ENCODE measurements around the gene TPP1.

DNA sequence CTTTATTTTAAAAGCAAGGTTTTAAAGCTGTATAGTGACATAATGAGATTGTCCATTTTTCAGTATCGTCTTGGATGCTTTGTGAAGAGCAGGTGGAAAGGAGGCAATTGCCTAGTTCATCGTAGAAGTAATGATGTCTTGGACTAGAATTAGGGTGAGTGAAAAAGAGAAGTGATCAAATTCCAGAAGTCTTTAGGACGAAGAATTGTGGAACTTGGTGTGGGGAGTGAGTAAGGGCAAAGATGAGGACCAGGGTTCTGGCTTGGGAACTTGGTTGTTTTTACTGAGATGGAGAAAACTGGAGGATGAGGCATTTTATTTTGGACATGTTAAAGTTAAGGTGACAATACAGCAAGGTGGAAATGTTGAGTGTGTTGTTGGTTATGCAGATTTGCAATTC, 14.4 kb downstream of the TPP1 start:
- TF ChIP-seq EP300 (IDR thresholded peaks at IDR 0.05): no peak
- TF ChIP-seq, protein P1, sequence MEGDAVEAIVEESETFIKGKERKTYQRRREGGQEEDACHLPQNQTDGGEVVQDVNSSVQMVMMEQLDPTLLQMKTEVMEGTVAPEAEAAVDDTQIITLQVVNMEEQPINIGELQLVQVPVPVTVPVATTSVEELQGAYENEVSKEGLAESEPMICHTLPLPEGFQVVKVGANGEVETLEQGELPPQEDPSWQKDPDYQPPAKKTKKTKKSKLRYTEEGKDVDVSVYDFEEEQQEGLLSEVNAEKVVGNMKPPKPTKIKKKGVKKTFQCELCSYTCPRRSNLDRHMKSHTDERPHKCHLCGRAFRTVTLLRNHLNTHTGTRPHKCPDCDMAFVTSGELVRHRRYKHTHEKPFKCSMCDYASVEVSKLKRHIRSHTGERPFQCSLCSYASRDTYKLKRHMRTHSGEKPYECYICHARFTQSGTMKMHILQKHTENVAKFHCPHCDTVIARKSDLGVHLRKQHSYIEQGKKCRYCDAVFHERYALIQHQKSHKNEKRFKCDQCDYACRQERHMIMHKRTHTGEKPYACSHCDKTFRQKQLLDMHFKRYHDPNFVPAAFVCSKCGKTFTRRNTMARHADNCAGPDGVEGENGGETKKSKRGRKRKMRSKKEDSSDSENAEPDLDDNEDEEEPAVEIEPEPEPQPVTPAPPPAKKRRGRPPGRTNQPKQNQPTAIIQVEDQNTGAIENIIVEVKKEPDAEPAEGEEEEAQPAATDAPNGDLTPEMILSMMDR (IDR thresholded peaks at IDR 0.05): no peak
- no peak for TF ChIP-seq POLR2AphosphoS5 (IDR thresholded peaks at IDR 0.05)
- no peak for TF ChIP-seq POLR2A (IDR thresholded peaks at IDR 0.05; ENCODE audit: low read depth)

Data from esophagus muscularis mucosa (tissue), 4 donors.